GM18499 (cell line): ENCODE measurements around the gene EGLN1.
A peak's percentile ranks its signal among the peaks of the same experiment; 100 is the strongest.
"Not testable (repeated sequence)": the region's sequence is repeated elsewhere in the genome, so short reads cannot be mapped to it uniquely, and the experiment has no call there.

Source experiments
- ATAC-seq: cut with Tn5 transposase; IDR thresholded peaks from one replicate; pipeline ENCODE4 v1.9.1; 2021; ENCODE audit warnings: moderate number of reproducible peaks; ENCODE audit not compliant: insufficient read depth, unreplicated experiment

The EGLN1 gene

GRCh38 chr1:231372501-231372900, 49.6 kb downstream of the EGLN1 start:
- ATAC-seq: no peak

- ATAC-seq: no peak
Measured at GRCh38 chr1:231369282-231369681, 52.8 kb downstream of the EGLN1 start.

GRCh38 chr1:231364192-231364591, 57.9 kb downstream of the EGLN1 start:
- no peak for ATAC-seq

DNA sequence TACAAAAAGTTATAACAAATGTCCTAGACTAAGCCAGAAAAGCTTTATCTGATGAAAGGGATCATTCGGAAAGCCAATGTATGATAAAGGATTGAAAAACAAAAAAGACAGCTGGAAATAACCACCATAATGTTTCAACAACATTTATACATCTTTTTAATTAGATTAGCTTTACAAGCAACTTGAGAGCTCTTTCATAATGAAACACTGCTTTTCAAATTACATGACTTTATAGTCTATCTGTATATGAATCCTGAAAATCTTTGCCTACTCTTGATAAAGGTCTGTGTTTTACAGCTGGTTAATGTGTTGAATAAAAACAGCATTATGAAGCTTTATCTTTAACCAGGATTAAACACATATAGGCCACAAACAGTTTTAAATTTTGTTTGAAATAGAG, 58.5 kb downstream of the EGLN1 start:
- ATAC-seq: no peak

DNA sequence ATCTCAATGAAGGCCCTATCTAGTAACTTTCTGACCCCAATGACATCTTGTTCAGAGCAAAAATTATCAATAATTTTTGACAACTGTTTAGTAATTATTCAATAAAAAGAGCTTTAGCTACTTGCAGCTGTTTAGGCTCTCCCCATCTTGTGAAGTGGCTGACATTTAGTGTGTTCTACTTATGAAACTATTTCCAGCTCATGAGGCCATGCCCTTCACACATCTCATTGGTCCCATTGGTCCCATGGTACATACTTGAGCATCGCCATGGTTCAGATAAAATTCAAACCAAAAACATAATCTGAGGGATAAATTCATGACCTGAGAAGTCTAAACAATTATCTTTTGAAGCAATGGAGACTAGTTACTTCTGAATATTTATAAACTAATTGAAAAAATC, 59.8 kb downstream of the EGLN1 start:
- ATAC-seq: no peak

DNA sequence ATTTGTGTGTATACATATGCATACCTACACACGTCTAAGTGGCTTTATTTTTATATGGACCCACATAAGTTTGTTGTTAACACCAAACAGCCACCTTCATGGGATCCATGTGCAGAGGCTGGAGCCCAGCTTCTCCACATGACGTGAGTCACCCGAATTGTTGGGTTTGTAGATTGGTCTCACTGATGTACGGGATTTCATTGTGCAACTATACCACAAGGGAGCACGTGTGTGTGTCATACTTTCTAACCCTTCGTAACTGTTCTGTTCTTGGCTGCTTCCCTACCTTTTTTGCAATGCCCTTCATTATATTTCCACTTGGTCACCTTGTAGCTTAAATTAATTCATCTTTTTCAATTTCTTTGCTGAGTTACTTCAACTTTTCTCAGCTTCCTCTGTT, 63.0 kb downstream of the EGLN1 start:
- no peak for ATAC-seq

GRCh38 chr1:231357831-231358354, 64.2 kb downstream of the EGLN1 start:
- ATAC-seq: no peak

GRCh38 chr1:231357187-231357772, 64.8 kb downstream of the EGLN1 start:
- ATAC-seq: no peak

- no peak for ATAC-seq
Measured at GRCh38 chr1:231355171-231355570, 66.9 kb downstream of the EGLN1 start.

- ATAC-seq: no peak
Measured at GRCh38 chr1:231354330-231355020, 67.6 kb downstream of the EGLN1 start.

- ATAC-seq: no peak
Measured at GRCh38 chr1:231353086-231353485, 69.0 kb downstream of the EGLN1 start.

DNA sequence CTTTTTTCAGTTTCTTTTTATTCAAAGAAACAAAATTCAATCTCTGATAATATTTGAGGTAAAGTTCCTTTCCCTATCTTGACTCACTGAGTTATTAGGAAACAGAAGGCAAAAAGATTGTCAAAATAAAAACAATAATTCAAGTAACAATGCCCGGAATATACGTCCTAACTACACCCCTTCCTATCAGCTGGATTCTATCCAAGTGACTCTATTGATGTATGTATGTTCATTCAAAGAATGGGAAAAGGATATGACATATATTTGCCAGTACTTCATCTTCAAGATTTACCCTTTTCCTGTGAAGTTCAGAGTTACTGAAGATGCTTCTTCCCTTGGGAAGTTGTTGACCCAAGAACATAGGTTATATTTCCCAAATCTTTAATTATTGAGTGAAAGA, 70.3 kb downstream of the EGLN1 start:
- no peak for ATAC-seq

DNA sequence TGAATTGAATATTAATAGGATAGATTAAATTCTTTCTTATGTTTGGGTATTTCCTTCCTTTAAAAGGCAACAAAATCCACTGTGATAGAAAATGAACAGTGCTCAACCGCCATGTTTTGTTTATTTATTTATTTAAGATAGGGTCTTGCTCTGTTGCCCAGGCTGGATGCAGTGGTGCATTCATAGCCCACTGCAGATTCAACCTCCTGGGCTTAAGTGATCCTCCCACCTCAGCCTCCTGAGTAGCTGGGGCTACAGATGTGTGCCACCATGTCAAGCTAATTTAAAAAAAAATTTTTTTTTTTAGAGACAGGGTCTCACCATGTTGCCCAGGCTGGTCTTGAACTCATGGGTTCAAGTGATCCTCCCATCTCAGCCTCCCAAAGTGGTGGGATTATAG, 73.2 kb downstream of the EGLN1 start:
- not testable (repeated sequence) for ATAC-seq

- ATAC-seq: no peak
Measured at GRCh38 chr1:231348442-231348841, 73.6 kb downstream of the EGLN1 start.

DNA sequence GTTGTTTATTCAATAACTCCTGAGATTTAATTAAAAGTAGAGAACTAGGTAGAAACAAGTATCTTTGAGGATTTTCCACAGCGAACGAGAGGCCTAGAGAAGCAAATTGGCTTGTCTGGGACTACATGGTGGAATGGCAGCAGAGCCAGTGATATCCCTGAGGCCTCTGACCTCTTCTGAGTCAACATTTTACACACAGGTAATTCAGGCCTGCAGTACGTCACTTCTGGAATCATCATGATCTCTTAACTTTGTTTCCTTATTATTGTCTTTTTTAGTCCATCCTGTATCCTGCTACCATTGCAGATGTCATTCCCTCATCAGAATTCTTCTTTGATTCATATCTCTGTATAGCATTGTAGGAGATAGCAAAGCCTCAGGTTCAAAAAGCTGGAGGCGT, 74.1 kb downstream of the EGLN1 start:
- no peak for ATAC-seq

DNA sequence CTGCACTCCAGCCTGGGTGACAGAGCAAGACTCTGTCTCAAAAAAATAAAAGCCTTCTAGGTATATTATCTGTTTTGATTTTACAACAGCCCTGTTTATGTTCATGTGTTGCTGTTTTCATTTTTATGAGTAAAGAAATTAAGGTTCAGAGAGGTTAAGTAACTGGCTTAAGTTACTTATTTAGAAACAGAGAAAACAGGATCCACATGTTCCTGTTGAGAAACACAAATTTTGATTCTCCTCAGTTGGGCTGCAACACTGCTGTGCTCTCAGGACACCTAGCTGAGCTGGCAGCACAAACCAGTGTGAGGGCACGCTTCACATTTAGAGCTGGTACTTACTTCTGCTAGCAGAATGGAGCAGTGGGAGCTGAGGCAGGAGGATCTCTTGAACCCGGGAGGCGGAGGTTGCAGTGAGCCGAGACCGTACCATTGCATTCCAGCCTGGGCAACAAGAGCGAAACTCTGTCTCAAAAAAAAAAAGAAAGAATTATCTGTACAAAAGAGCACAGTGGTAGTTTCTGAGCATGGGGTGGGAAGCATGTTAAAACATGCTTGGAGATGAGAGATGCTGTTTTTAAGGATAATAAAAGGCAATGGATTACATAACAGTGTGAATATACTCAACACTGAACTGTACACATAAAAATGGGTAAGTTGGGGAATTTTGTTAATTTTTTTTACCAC, 81.6 kb downstream of the EGLN1 start:
- no peak for ATAC-seq

- no peak for ATAC-seq
Measured at GRCh38 chr1:231338270-231339128, 83.6 kb downstream of the EGLN1 start, which contains the start of gene SPRTN. SPRTN (plus strand) TSS chr1:231338293; CDS start chr1:231338384, 91 bp downstream.

GRCh38 chr1:231337472-231338269, 84.4 kb downstream of the EGLN1 start, which contains the start of gene EXOC8:
EXOC8 (minus strand) TSS chr1:231337852; CDS start chr1:231337745, 107 bp downstream.
- peak; percentile 62 for ATAC-seq

GRCh38 chr1:231337043-231337471, 85.0 kb downstream of the EGLN1 start:
- no peak for ATAC-seq
